M059J (cell line): ENCODE results near the gene LRRC27. TPM values are rescaled to one million over a fixed set of nuclear protein-coding genes. Genes with fewer than 3 reads are reported as not detected.

ENCODE experiments used
- DNase-seq: peaks from one replicate; pipeline ENCODE4 v3.0.0-alpha.2; 2012; ENCODE audit warnings: low read depth
- total RNA-seq: library from RNA; depleted of rRNA; stranded (reverse); fragments of >200 nt; shearing (Covaris generic); gene quantifications from 2 replicates; pipeline ENCODE4 v1.2.3, GENCODE V29; 2014

Gene LRRC27
- total RNA-seq, 1 experiment from 2014 or later, result 3.5 TPM

- DNase-seq, result no peak
Observed at GRCh38 chr10:132390170-132390920, 58.4 kb downstream of the LRRC27 start.

GRCh38 chr10:132390921-132391675 lies 59.1 kb downstream of the LRRC27 start:
- DNase-seq, result no peak

GRCh38 chr10:132391676-132392020 lies 59.7 kb downstream of the LRRC27 start:
- DNase-seq, result no peak

- DNase-seq, result no peak
Observed at GRCh38 chr10:132392184-132392800, 60.3 kb downstream of the LRRC27 start.

- peak; percentile 84 for DNase-seq
Observed at GRCh38 chr10:132392811-132393694, 61.1 kb downstream of the LRRC27 start.

- DNase-seq, result no peak
Observed at GRCh38 chr10:132393695-132394181, 61.7 kb downstream of the LRRC27 start.

- no peak for DNase-seq
Observed at GRCh38 chr10:132394201-132394811, 62.3 kb downstream of the LRRC27 start.

- no peak for DNase-seq
Observed at GRCh38 chr10:132394936-132395703, 63.1 kb downstream of the LRRC27 start.

- peak; percentile 39 for DNase-seq
Observed at GRCh38 chr10:132395704-132396493, 63.9 kb downstream of the LRRC27 start.

- peak; percentile 37 for DNase-seq
Observed at GRCh38 chr10:132396494-132397035, 64.6 kb downstream of the LRRC27 start.

GRCh38 chr10:132397036-132397541 lies 65.1 kb downstream of the LRRC27 start, which contains the start of gene PWWP2B:
PWWP2B (plus strand) TSS chr10:132397200; CDS start chr10:132397227, 27 bp downstream.
- no peak for DNase-seq

- peak; percentile 61 for DNase-seq
Observed at GRCh38 chr10:132397671-132398565, 65.9 kb downstream of the LRRC27 start.

GRCh38 chr10:132398566-132398991 lies 66.6 kb downstream of the LRRC27 start:
- DNase-seq, result no peak

- DNase-seq, result no peak
Observed at GRCh38 chr10:132399117-132400035, 67.4 kb downstream of the LRRC27 start.

- DNase-seq, result no peak
Observed at GRCh38 chr10:132400041-132400546, 68.1 kb downstream of the LRRC27 start.

GRCh38 chr10:132400547-132401151 lies 68.7 kb downstream of the LRRC27 start:
- no peak for DNase-seq
